Stimulated activated CD4-positive, alpha-beta T cell treated with anti-CD3 and anti-CD28 coated beads, Interleukin-1b, Interleukin-23, amount 100 ng/mL, for 24 hours (primary cell): ENCODE data around the gene RIN3.
"Not testable (repeated sequence)": the region's sequence is repeated elsewhere in the genome, so short reads cannot be mapped to it uniquely, and the experiment has no call there.

Source experiments
- DNase-seq, 4 experiments: peaks; one replicate each; pipeline ENCODE4 v3.0.0-alpha.2; 2020; ENCODE audit warnings: low read depth in 4 of 4, low spot score in 1 of 4

RIN3 gene

DNA sequence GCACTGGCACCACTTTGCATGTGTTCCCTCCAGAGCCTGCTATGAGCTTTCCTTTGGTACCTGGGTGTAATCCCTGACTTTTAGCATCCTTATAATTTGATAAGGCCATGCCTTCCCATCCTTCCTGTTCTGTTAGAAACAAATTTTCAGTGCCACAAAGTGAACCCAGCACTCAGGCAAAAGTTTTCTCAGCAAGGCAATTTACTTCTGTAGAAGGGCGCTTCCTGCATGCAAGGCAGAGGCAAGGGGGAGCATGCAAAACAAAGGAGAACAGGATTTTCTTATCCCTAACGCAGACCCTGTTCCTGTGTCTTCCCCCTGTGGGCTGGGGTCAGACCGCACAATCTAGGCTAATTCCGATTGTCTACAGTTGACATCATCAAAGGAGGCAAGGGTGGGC, 108.7 kb downstream of the RIN3 start:
- DNase-seq = no peak

DNA sequence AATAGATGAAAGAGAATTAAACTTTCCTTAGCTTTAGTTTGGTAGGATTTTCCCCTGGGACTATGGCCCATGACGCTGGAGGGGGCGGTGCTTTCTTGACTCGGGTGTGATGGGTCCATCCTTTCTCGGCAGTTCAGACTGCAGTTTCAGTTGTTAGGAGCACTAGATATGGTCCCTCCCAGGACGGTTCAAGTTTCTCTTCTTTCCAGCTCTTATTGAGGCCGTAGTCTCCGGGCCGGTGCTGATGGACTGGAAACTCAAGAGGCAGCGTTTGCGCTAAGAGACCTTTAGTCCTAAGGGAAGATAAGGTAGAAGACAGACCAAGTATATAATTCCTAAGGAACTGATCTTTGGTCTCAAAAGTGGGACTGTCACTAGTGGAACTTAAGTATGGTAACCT, 111.2 kb downstream of the RIN3 start:
- DNase-seq = no peak

DNA sequence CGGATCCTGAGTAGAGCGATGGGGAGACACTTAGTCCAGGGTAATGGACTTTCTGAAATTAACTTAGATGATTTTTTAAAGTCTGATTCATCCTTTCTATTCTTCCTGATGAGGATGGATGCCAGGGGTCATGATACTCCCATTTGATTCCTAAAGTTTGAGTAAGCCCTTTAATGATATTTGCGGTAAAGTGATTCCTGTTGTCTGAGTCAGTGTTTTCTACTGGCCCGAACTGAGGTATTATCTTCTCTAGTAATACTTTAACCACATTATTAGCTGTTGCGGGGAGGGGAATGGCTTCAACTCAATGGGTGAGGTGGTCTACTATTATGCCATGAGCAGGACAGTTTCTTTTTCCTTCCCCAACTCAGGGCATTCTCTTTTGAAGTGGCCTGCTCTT, 111.6 kb downstream of the RIN3 start:
- no peak for DNase-seq

DNA sequence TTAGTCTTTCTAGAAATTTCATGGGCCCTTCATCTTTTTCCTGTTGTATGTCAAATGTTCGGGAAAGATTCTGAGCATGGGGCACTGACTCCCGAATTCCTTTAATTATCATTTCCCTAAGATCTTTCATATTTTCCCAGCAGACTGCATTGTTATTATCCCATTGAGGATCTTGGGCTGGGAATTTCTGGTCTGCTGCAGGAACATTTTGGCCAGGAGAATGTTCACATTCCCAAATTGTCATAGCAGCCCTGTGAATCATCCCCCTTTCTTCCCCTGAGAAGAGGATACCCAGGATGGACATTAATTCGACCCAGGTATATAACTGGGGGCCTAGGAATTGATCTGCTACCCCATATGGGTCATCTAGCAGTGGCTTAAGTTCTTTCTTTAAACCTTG, 112.5 kb downstream of the RIN3 start:
- DNase-seq = no peak

DNA sequence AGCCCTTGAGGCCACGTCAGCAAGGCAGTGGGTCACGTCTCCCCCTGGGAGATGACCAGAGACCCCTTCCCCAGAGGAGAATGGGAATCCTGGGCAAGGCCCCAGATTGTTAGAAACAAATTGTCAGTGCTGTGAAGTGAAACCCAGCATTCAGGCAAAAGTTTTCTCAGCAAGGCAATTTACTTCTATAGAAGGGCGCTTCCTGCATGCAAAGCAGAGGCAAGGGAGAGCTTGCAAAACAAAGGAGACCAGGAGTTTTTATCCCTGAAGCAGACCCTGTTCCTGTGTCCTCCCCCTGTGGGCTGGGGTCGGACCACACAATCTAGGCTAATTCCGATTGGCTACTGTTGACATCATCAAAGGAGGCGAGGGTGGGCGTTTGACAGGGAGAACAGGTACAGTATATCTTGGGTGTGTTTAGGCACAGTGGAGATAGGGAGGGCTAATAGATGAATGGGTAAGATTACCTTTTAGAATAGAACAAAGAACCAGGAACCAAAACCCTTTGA, 114.2 kb downstream of the RIN3 start:
- no peak for DNase-seq

DNA sequence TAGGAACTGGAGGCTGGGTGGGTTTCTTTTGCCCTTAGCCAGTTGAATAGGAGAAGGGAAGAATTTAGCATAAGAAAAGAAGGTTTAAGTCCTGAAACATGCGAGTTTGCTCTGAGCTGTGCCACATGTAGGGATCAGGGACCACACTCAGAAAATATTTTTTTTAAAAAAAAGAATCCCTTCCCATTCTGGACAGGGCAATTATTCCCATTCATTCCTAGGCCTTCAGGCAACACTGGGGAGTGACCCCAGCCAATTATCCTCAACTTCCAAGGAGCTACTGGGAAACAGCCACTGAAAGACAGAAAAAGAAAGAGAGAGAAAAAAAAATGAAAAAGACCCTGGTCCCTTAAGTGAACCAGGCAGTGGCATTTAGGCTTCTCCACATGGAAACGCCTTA, 115.1 kb downstream of the RIN3 start:
- DNase-seq = no peak

DNA sequence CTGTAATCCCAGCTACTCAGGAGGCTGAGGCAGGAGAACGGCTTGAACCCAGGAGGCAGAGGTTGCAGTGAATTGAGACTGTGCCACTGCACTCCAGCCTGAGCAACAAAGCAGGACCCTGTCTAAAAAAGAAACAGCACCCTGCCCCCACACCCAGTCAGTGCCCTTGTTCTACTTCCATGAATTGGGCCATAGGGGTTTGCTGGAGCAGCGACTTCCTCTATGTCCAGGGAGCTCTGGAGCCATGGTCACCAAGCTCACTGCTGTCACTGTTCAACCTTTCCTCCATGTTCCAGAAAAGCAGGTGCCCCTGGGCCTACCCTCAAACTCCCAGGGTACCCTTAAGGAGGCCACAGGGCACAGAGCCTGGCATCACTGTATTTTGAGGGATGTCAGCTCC, 116.8 kb downstream of the RIN3 start:
- no peak for DNase-seq

DNA sequence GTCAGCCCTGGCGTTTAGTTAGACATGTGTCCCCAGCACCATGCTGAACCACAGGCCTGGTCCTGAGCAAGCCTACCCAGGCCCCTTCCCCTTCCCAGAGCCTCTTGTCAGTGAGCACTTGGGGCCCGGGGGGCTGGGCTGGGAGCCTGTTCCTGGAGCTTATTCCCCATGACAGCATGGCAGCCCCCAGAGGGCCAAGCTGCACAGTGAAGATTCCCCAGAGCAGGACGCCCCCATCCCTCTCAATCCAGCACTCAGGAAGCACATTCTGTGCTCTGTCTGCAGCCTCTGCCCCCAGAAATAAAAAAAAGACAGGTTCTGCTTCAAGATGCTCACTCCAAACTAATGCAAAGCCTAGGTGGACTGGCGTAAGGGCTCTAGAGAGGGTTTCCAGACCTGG, 117.5 kb downstream of the RIN3 start:
- no peak for DNase-seq

DNA sequence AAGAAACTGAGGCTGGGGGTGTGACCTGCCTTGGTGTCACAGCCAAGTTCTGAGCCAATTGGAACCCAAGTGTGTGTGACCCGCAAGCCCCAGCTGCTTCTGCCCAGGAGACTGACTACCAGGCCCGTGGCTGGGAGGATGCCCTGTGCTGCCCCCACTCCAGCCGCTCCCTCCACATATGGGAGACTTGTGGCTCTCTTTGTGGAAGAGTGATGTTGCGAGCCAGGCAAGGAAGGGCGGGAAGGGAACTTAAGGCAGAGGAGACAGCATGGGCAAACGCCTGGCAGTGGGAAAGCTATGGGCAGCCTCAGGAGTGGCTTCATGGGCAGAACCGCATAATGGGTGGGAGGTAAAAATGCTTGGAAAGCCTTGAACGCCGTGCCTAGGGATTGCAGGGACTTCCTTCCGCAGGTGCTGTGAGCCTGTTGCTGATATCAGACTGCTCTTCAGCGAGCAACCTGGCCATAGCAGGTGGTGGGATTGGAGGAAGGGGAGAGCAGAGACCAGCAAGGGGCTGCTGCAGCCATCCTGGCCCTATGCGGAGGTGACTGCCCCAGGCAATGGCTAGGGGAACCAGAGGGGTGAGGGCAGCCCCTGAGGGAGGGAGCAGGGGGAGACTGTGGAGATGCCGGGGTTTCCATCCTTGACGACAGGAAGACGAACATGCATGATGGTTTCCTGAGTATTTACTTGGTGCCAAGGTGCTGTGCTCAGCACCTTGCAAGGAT, 119.1 kb downstream of the RIN3 start:
- DNase-seq = no peak

DNA sequence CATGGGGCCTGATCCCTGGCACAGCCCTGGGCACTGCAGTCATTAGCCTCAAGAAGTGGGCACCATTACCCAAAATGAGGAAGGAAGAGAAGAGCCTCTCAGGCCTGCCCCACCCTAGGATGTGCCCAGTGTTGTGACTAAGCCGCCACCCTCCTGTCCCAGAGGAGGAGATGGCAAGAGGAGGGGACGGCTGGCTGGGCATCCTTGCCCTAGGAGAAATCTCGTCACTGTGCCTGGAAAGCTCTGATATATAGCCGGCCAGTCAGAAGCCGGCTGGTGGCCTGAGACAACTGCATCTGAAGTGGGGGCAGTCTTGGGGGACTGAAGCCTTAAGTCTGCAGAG, 119.7 kb downstream of the RIN3 start:
- no peak for DNase-seq

DNA sequence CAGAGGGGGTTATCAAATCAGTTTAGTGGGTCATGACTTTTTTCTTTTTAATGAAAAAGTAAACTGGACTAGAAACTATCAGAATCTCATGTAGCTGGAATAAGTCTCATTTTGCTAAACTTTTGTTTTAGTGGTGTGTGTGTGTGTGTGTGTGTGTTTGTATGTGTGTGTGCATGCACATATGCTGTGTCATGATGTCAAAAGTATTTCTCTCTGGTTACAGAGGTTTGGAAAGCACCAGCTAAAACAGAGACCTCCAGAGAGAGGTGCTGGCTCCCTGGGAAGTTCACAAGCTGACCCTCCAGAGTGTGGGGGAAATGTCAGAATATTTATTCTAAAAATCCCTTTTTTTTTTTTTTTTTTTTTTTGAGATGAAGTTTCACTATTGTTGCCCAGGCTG, 120.1 kb downstream of the RIN3 start:
- no peak for DNase-seq

DNA sequence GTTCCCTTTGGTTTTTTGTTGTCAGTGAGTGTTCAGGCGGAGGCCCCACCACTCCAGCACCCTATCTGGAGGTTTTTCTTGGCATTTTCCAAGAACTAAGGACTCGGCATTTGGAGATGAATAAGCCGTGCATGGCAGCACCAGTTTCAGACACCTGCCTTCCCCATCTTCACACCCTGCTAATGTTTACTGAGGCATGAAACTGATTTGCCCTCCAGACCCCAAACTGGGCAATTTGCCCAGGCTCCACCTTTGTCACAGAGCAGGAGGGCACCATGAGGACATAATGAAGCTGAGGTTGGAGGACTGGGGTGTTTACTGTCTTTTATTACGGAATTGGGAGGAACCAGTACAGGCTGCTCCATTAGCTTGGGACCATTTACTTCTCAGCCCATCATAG, 121.5 kb downstream of the RIN3 start:
- no peak for DNase-seq

DNA sequence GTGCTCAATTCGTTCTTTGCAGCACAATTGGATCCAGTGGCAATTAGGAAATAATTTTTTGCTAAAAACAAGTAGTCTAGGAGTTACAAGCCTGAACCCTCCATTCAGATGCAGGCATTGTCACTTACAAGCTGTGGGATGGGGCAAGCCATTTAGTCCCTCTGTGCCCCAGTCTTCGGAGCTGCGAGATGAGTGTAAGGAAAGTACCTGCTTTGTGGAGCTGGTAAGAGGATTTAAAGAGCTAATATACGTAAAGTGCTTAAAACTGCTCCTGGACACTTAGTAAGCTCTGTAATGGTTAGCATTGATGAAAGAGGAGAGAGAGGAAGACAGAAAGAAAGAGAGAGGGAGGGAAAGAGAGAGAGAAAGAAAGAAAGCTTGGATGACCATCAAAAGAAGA, 122.3 kb downstream of the RIN3 start:
- DNase-seq = no peak

DNA sequence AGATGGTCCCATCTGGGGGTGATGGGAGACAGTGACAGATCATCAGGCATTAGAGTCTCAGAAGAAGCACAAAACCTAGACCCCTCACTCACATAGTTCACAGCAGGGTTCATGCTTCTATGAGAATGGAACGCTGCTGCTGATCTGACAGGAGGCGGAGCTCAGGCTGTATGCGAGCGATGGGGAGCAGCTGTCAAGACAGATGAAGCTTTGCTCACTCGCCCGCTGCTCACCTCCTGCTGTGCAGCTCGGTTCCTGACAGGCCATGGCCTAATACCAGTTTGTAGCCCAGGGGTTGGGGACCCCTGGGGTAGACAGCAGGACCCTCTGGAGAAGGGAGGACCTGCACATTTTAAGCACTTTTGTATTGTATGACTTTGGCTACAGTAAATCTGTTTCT, 123.6 kb downstream of the RIN3 start:
- DNase-seq = no peak

DNA sequence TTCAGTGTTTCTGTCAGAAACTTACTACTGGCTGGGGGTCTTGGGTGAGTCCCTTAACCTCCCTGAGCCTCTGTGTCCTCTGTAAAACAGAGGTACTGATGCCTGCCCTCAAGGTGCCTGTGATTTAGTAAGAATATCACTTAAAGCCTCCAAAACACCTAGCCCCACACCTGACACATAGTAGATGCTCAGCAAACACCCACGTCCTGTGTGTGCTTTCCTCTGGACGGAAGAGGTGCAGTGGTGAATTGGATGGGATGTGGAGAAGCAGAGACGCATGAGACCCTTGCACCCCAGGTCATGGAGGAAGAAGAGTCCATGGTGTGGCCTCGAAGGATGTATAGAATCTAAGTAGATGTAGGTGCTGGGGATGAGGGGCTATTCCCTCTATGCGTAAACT, 124.3 kb downstream of the RIN3 start:
- no peak for DNase-seq

DNA sequence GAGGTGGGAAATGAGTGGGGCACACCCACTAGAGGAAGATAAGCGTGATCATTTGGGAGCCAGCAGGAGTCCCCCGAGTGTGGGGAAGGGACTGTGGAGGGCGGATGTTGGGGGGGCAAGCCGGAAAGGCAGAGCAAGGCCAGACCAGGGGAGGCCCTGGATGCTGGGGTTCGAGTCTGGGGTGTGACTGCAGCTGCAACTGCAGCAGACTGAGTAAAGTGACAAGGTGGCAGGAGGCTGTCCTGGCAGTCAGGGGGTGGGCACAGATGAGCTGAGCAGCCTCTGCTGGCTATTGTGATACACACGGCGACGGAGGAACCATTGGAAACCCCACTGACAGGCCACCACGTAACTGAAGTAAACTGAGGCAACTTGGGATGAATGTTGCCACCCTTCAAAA, 124.7 kb downstream of the RIN3 start:
- no peak for DNase-seq

DNA sequence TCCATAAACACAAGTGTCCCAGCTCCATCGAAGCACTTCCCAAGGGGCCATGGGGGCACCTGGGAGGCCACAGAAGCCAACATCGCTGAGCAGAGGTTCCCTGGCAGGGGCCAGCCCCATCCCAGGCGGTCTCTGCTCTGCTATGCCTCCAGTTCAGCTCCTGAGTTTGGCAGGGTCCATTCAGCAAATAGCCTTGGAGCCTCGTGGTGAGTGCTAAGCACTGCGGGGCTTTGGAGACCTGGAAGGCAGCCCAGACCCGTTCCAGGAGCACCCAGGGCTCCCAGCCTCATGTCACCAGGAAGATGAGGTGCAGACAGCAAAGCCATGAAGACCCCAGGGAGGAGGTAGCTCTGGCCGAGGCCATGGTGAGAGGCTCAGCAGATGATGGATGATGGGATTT, 125.3 kb downstream of the RIN3 start:
- DNase-seq = no peak

DNA sequence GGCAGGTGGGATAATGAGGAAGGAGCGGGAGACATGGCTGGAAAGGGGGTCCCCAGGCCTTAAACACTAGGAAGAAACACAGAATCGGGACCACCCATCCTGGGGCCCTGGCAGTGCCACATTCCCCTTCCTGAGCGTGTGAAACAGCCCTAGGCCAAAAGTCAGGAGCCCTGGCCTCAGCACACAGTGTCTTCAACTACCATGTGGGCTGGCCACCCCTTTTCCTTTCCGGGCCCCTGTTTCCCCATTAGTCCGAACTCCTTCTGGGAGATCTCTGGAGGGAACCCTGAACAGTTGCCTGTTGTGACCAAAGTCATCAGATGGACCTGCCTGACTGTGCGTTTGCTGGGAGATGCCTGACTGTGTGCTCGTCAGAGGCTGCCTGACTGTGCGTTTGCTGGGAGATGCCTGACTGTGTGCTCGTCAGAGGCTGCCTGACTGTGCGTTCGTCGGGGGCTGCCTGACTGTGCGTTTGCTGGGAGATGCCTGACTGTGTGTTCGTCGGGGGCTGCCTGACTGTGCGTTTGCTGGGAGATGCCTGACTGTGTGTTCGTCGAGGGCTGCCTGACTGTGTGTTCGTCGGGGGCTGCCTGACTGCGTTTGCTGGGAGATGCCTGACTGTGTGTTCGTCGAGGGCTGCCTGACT, 126.0 kb downstream of the RIN3 start:
- not testable (repeated sequence) for DNase-seq

DNA sequence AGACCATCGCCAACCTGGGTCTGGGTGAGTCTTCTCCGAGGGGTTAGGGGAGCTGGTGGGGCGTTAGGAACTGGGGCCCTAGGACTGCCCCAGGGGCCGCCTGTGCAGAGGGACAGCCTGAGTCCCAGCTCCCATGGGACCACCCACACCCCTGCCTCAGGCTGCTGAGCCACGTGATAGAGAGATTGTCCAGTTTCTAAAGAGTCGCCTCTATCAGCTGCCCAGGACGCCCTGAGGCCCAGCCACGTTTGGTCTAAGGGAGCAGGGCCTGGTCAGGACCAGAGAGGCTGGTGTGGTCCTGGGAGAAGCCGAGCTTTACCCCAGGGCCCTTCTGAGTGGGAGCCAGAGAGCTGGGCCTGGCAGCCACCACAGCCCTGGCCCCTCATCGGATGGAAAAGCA, 127.7 kb downstream of the RIN3 start:
- no peak for DNase-seq

DNA sequence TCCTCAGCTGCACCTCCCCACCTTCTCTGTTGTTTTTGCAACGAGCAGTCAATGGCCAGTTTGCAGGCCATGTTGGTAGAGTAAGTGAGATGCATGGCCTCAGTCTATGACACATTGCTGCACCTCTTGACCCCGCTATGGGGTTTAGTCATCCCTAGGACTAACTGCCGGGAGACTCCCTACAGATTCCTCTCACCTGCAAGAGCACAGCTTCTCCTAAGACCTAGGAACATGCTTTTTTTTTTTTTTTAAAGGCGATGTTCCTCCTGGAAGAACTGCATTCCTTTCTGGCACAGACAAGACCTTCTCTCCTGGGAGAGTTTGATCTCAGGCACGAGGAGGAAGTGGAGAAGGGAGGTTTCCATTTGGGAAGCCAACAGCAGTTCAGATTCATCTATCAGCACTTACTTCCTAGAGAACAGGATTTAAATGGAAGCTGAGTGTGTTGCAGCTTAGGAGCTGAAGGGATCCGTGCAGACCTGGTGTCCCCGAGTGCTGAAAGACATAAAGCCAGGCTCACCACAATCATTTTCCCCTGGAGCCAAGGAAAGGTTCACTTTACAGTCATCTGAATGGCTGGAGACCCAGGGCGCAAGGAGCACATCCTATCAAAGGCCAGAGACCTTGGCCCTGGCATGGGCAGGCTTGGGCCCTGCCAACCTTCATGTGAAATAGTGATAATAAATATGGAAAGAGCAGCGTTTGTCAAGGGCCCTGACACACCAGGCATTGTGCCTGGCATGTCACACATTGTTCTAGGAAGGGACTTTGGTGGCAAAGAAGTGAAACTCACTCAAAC, 130.8 kb downstream of the RIN3 start:
- no peak for DNase-seq

DNA sequence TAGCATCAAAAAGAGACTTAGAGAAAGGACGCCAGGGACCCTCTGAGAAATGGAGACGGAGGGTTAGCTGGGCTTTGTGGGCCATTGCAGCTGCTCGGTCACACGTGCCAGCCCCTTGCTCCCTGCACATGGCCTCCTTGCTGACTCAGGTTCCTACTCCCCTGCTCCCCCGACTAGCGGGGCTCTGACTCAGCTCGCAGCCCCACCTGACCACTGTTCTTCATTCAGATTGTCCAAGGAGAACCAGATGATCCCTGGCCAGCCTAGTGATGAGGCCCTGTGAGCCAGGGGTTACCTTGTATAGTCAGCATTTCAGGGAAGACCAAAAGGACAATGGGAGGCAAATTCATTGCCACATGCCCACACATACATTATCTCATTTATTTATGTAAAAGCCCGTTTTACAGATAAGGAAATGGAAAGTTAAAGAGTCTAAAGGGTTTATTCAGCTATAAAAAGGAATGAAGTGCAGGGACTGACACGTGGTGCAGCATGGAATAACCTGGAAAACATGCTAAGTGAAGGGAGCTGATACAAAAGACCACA, 131.5 kb downstream of the RIN3 start:
- DNase-seq = no peak
